K562 (cell line): ENCODE measurements around the gene KMT2E. TPM values are rescaled to one million over a fixed set of nuclear protein-coding genes. Genes with fewer than 3 reads are reported as not detected.

Experiments used
- BCOR ChIP-seq: fragments of 450-650 bp; IDR thresholded peaks from 2 replicates; pipeline ENCODE4 v1.6.1; 2016
- CHD1 ChIP-seq: fragments of 200-600 bp; sonication (generic); IDR thresholded peaks from one replicate; pipeline ENCODE4 v1.6.1; 2012; ENCODE audit warnings: mild to moderate bottlenecking, moderate library complexity, low read length, inconsistent platforms
- CREB5 ChIP-seq: fragments of 250-450 bp; sonication (Bioruptor Pico); IDR thresholded peaks from 2 replicates; pipeline ENCODE4 v1.5.0; 2020; ENCODE audit warnings: mild to moderate bottlenecking
- ESRRA ChIP-seq: fragments of 450-650 bp; IDR thresholded peaks from 2 replicates; pipeline ENCODE4 v1.6.1; 2014; ENCODE audit warnings: low read depth, mild to moderate bottlenecking, moderate library complexity, borderline replicate concordance
- FIP1L1 ChIP-seq: fragments of 200-400 bp; formaldehyde crosslinking; IDR thresholded peaks from 2 replicates; pipeline ENCODE4 v1.6.1; 2018; ENCODE audit warnings: mild to moderate bottlenecking, low read depth, low read length; ENCODE audit not compliant: poor library complexity, severe bottlenecking
- KHSRP ChIP-seq: fragments of 450-650 bp; IDR thresholded peaks from 2 replicates; pipeline ENCODE4 v1.6.1; 2017
- POLR3G ChIP-seq: IDR thresholded peaks from 2 replicates; pipeline ENCODE4 v1.6.1; 2011; ENCODE audit not compliant: insufficient read length, insufficient replicate concordance; ENCODE audit errors: extremely low read depth
- RBM22 ChIP-seq: fragments of 200-400 bp; formaldehyde crosslinking; IDR thresholded peaks from 2 replicates; pipeline ENCODE4 v1.6.1; 2018; ENCODE audit warnings: low read length, low read depth; ENCODE audit not compliant: poor library complexity, severe bottlenecking
- SAFB ChIP-seq: fragments of 200-400 bp; formaldehyde crosslinking; IDR thresholded peaks from 2 replicates; pipeline ENCODE4 v1.6.1; 2017; ENCODE audit warnings: low read depth, low read length, borderline replicate concordance
- SPI1 ChIP-seq: IDR thresholded peaks from 2 replicates; pipeline ENCODE4 v1.6.1; 2011; ENCODE audit warnings: low read depth, low read length, control low read depth, borderline replicate concordance
- TGIF2 ChIP-seq: sonication (generic); formaldehyde crosslinking; IDR thresholded peaks from 2 replicates; pipeline ENCODE4 v1.8.1; 2022; ENCODE audit warnings: mild to moderate bottlenecking, missing genetic modification reagents, moderate library complexity
- ZBTB12 ChIP-seq: fragments of 250-450 bp; sonication (Bioruptor Pico); IDR thresholded peaks from 2 replicates; pipeline ENCODE4 v1.4.0; 2020
- ZFP36 ChIP-seq: fragments of 150-350 bp; IDR thresholded peaks from 2 replicates; pipeline ENCODE4 v1.6.1; 2018; ENCODE audit warnings: low read length, low read depth; ENCODE audit not compliant: partially characterized antibody
- ZNF174 ChIP-seq: fragments of 250-450 bp; sonication (Bioruptor Pico); IDR thresholded peaks from 2 replicates; pipeline ENCODE4 v1.4.0; 2020; ENCODE audit warnings: mild to moderate bottlenecking
- ZNF217 ChIP-seq: sonication (generic); formaldehyde crosslinking; IDR thresholded peaks from 2 replicates; pipeline ENCODE4 v1.8.0; 2022; ENCODE audit warnings: mild to moderate bottlenecking, missing genetic modification reagents
- polyA plus RNA-seq, 8 experiments: library from polyadenylated mRNA; depleted of rRNA in 4 of 8; stranded (reverse) in 5 of 8; unstranded in 3 of 8; fragments of >200 nt; fragmentation: Nextera tagmentation in 2 of 8; fragmentation: Illumina TruSeq in 1 of 8; extraction: Ambion mirVana in 2 of 8; extraction: Trizol in 1 of 8; gene quantifications; 2 replicates each; pipeline versions ENCODE4 v1.2.1 to v1.2.3, GENCODE V29; 2011 to 2014; ENCODE audit warnings: inconsistent platforms in 1 of 8, missing spikeins in 1 of 8
- total RNA-seq, 7 experiments: library from RNA; depleted of rRNA in 6 of 7; stranded (reverse); fragments of >200 nt in 6 of 7; fragmentation: Illumina TruSeq in 2 of 7; extraction: Trizol in 2 of 7; gene quantifications; 2 replicates each; pipeline versions ENCODE4 v1.2.1 to v1.2.3, GENCODE V29; 2011 to 2021; ENCODE audit warnings: low replicate concordance in 1 of 7

KMT2E gene
- total and polyA plus RNA-seq, 9 of the 15 experiments (the other 6 are each of a cell fraction or from before 2014, with no cell fraction given), result 8.9 to 55.3 (median 38.1) TPM

- TF ChIP-seq ZNF217 (no peak), ZBTB12 (no peak), ZFP36 (no peak), KHSRP (no peak), ESRRA (no peak), FIP1L1 (peak; percentile 9), CHD1 (no peak), ZNF174 (CRISPR knock-in tag) (no peak), TGIF2 (CRISPR knock-in tag) (no peak), SPI1 (peak; percentile 52), RBM22 (peak; percentile 39), POLR3G (no peak), SAFB (peak; percentile 14; the same call in 1 of the 2 replicates), BCOR (no peak), CREB5 (CRISPR knock-in tag) (no peak)
Observed at GRCh38 chr7:104981672-104982037, 32.4 kb upstream of the KMT2E start (continued).
